A549 (cell line): ENCODE results near the gene CISD3.

Source experiments
- BHLHE40 ChIP-seq: IDR thresholded peaks from 2 replicates; pipeline ENCODE4 v1.6.1; 2012; ENCODE audit warnings: low read depth, low read length, inconsistent platforms
- EP300 ChIP-seq, 2 experiments: fragments of >200 bp; sonication (Bioruptor Twin); formaldehyde crosslinking; IDR thresholded peaks; 2 replicates in 1 of 2; 3 replicates in 1 of 2; pipeline ENCODE4 v1.6.1; 2016 to 2017
- MAX ChIP-seq: IDR thresholded peaks from 2 replicates; pipeline ENCODE4 v1.6.1; 2012
- POLR2A ChIP-seq: IDR thresholded peaks from 2 replicates; pipeline ENCODE4 v1.6.1; 2012; ENCODE audit warnings: mild to moderate bottlenecking, low read length
- RCOR1 ChIP-seq: fragments of 150-350 bp; IDR thresholded peaks from 2 replicates; pipeline ENCODE4 v1.6.1; 2014; ENCODE audit warnings: antibody characterized with exemption, low read length, low read depth
- SREBF2 ChIP-seq: fragments of 450-650 bp; IDR thresholded peaks from 2 replicates; pipeline ENCODE4 v1.6.1; 2014; ENCODE audit warnings: mild to moderate bottlenecking, moderate library complexity
- USF2 ChIP-seq: fragments of 450-650 bp; IDR thresholded peaks from 2 replicates; pipeline ENCODE4 v1.6.1; 2014; ENCODE audit warnings: antibody characterized with exemption
- TF ChIP-seq, protein P1 (sequence below): fragments of >200 bp; sonication (Bioruptor Twin); formaldehyde crosslinking; IDR thresholded peaks from 3 replicates; pipeline ENCODE4 v1.5.1; 2016
- TF ChIP-seq, protein P2 (sequence below): fragments of 200-600 bp; sonication (generic); IDR thresholded peaks from 2 replicates; pipeline ENCODE4 v1.6.1; 2016; ENCODE audit warnings: antibody characterized with exemption, mild to moderate bottlenecking, moderate library complexity

DNA sequence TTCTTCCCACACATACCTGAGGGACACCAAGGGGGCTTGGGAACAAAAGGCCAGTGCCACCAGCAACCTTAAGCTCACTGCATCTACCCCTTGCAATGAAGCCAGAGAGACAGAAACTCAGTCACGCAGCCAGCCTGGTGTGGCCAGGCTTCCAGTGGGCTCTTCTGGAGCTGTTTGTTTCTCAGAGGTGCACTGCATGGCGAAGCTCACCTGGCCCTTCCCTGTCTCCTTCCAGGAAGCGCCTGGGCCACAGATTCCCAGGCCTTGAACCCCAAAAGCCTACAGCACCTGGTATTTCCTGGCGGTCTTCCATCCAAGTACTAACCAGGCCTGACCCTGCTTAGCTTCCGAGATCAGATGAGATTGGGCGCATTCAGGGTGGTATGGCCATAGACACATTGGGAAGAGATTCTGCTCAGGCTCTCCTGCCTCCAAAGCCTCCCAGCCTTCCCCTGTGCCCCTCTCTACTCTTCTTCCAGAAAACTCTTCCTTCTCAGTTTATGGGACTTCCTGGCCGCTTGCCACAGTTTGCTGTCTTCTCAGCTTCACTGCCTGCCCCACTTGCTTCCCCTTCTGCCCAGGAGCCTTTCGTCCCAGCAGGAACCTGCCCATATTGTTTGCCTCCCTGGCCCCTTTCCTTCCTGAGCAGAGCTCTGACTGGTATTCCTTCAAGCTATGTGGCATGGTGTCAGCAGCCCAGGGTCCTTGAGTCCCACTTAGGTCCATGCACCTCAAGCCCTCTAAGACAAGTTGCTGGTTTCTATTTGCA is 1.6 kb downstream of the CISD3 start:
- TF ChIP-seq, protein P1, sequence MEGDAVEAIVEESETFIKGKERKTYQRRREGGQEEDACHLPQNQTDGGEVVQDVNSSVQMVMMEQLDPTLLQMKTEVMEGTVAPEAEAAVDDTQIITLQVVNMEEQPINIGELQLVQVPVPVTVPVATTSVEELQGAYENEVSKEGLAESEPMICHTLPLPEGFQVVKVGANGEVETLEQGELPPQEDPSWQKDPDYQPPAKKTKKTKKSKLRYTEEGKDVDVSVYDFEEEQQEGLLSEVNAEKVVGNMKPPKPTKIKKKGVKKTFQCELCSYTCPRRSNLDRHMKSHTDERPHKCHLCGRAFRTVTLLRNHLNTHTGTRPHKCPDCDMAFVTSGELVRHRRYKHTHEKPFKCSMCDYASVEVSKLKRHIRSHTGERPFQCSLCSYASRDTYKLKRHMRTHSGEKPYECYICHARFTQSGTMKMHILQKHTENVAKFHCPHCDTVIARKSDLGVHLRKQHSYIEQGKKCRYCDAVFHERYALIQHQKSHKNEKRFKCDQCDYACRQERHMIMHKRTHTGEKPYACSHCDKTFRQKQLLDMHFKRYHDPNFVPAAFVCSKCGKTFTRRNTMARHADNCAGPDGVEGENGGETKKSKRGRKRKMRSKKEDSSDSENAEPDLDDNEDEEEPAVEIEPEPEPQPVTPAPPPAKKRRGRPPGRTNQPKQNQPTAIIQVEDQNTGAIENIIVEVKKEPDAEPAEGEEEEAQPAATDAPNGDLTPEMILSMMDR, result no peak
- TF ChIP-seq, protein P2, sequence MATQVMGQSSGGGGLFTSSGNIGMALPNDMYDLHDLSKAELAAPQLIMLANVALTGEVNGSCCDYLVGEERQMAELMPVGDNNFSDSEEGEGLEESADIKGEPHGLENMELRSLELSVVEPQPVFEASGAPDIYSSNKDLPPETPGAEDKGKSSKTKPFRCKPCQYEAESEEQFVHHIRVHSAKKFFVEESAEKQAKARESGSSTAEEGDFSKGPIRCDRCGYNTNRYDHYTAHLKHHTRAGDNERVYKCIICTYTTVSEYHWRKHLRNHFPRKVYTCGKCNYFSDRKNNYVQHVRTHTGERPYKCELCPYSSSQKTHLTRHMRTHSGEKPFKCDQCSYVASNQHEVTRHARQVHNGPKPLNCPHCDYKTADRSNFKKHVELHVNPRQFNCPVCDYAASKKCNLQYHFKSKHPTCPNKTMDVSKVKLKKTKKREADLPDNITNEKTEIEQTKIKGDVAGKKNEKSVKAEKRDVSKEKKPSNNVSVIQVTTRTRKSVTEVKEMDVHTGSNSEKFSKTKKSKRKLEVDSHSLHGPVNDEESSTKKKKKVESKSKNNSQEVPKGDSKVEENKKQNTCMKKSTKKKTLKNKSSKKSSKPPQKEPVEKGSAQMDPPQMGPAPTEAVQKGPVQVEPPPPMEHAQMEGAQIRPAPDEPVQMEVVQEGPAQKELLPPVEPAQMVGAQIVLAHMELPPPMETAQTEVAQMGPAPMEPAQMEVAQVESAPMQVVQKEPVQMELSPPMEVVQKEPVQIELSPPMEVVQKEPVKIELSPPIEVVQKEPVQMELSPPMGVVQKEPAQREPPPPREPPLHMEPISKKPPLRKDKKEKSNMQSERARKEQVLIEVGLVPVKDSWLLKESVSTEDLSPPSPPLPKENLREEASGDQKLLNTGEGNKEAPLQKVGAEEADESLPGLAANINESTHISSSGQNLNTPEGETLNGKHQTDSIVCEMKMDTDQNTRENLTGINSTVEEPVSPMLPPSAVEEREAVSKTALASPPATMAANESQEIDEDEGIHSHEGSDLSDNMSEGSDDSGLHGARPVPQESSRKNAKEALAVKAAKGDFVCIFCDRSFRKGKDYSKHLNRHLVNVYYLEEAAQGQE, result no peak
- no peak for TF ChIP-seq BHLHE40
- no peak for TF ChIP-seq SREBF2
- TF ChIP-seq RCOR1, result no peak
- no peak for TF ChIP-seq POLR2A
- TF ChIP-seq MAX, result no peak
- no peak for TF ChIP-seq USF2
- no peak for TF ChIP-seq EP300 (IDR thresholded peaks at IDR 0.05)
